Glutamatergic neuron (in vitro differentiated cells): ENCODE data around the gene TMEM37. TPM values are rescaled to one million over a fixed set of nuclear protein-coding genes. Genes with fewer than 3 reads are reported as not detected.

Experiments
- DNase-seq: peaks from one replicate; pipeline ENCODE4 v3.0.0; 2022
- H3K27ac Mint-ChIP-seq: one replicate; pipeline ENCODE4 v1.8.0; 2020; ENCODE audit warnings: mild to moderate bottlenecking, mixed read lengths, inconsistent platforms; ENCODE audit not compliant: unreplicated experiment
- H3K27me3 Mint-ChIP-seq: one replicate; pipeline ENCODE4 v1.8.0; 2020; ENCODE audit warnings: mild to moderate bottlenecking, moderate library complexity, mixed read lengths, inconsistent platforms; ENCODE audit not compliant: unreplicated experiment
- H3K36me3 Mint-ChIP-seq: one replicate; pipeline ENCODE4 v1.8.0; 2020; ENCODE audit warnings: mild to moderate bottlenecking, mixed read lengths, inconsistent platforms; ENCODE audit not compliant: unreplicated experiment
- H3K4me1 Mint-ChIP-seq: one replicate; pipeline ENCODE4 v1.8.0; 2020; ENCODE audit warnings: mild to moderate bottlenecking, low read depth, mixed read lengths, inconsistent platforms; ENCODE audit not compliant: unreplicated experiment
- H3K4me3 Mint-ChIP-seq: one replicate; pipeline ENCODE4 v1.8.0; 2020; ENCODE audit warnings: mild to moderate bottlenecking, mixed read lengths, inconsistent platforms; ENCODE audit not compliant: unreplicated experiment
- H3K9me3 Mint-ChIP-seq: one replicate; pipeline ENCODE4 v1.8.0; 2020; ENCODE audit warnings: mild to moderate bottlenecking, moderate library complexity, mixed read lengths, inconsistent platforms; ENCODE audit not compliant: unreplicated experiment
- total RNA-seq: library from RNA; stranded (reverse); fragmentation: NEBNext Ultra II Directional; extraction: Animal tissue kit (Norgen Biotek cat#: 25700); gene quantifications from one replicate; pipeline ENCODE4 v1.2.1, GENCODE V29; 2021; ENCODE audit not compliant: unreplicated experiment
- TF ChIP-seq, protein P1 (sequence below): fragments of 200-600 bp; sonication (generic); IDR thresholded peaks from one replicate; pipeline ENCODE4 v1.5.0; 2021; ENCODE audit not compliant: partially characterized antibody, unreplicated experiment

TMEM37 gene
- total RNA-seq, 1 donor from 2014 or later: not detected

DNA sequence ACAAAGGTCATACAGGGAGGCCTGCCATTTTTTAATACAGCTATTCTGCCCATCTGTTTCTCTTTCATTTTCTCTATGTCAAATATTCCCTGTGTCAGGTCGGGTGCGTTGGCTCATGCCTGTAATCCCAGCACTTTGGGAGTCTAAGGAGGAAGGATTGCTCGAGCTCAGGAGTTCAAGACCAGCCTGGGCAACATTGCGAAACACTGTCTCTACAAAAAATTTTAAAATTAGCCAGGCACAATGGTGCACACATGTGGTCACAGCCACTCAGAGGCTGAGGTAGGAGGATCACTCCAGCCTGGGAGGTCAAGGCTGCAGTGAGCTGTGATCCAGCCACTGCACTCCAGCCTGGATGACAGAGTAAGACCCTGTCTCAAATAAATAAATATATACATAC, 34.7 kb downstream of the TMEM37 start:
- Mint-ChIP-seq H3K36me3 (no peaks in the 10 kb centered on the region), H3K9me3 (peaks cover 2% of the 10 kb centered on the region), H3K4me1 (no peaks in the 10 kb centered on the region), H3K27ac (no peak overlapping the region), H3K27me3 (no peaks in the 10 kb centered on the region), H3K4me3 (no peak overlapping the region)
- TF ChIP-seq, protein P1, sequence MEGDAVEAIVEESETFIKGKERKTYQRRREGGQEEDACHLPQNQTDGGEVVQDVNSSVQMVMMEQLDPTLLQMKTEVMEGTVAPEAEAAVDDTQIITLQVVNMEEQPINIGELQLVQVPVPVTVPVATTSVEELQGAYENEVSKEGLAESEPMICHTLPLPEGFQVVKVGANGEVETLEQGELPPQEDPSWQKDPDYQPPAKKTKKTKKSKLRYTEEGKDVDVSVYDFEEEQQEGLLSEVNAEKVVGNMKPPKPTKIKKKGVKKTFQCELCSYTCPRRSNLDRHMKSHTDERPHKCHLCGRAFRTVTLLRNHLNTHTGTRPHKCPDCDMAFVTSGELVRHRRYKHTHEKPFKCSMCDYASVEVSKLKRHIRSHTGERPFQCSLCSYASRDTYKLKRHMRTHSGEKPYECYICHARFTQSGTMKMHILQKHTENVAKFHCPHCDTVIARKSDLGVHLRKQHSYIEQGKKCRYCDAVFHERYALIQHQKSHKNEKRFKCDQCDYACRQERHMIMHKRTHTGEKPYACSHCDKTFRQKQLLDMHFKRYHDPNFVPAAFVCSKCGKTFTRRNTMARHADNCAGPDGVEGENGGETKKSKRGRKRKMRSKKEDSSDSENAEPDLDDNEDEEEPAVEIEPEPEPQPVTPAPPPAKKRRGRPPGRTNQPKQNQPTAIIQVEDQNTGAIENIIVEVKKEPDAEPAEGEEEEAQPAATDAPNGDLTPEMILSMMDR: no peak
- no peak for DNase-seq

DNA sequence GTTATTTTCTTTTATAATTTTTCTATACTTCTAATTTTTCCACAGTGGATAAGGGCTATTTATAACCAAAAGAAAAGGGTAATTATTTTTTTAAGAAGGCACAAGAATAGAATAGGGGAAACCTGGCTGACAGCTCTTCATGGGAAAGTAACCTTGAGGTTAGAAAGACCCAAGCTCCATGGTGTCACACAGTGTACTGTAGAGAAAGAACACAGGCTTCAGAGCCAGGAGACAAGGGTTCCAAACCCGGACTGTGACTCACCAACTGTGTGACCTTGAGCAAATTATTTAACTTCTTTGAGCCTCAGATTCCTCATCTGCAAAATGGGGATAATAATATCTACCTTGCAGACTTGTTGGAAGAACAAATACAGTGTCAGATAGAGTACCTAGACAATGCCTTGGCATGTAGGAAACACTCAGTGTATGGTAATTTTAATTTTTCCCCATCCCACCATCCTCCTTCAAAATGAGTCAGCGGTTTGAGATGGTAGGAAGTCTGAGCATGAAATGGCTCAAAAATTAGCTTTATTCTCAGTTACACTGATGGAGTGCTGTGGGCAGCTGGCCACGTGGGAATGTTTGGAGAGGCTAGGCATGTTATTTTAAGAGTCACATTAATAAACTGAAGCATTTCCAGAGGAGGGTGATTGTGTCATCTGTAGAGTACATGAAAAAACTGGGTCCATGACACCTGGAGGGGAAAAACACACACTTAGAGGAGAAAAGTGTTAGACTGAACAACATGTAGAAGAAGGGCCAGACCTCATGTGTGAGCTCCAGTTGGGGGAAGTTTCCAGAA, 36.7 kb downstream of the TMEM37 start:
- TF ChIP-seq, protein P1: no peak
- Mint-ChIP-seq H3K9me3 (peaks cover 2% of the 10 kb centered on the region), H3K4me1 (no peaks in the 10 kb centered on the region), H3K4me3 (no peak overlapping the region), H3K27ac (no peak overlapping the region), H3K36me3 (no peaks in the 10 kb centered on the region), H3K27me3 (no peaks in the 10 kb centered on the region)
- DNase-seq: no peak

DNA sequence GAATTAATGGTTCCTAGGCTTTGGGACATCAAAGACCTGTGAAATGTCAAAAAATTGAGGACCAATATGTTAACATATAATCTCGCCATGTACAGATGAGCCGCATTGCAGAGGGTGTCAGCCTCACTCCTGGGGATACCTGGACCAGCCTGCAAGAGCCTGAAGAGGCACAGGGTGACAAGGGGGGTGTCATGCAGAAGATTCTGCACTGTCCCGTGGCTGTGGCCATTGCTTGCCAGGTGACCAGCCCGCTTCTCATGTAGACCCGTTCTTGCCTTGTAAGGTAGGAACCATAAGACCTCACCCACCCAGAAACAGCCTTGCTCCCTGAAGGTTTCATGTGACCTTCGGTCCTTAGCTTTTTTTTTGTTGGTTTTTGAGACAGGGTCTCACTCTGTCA, 37.5 kb downstream of the TMEM37 start:
- Mint-ChIP-seq H3K27ac (no peak overlapping the region), H3K27me3 (no peaks in the 10 kb centered on the region), H3K4me1 (no peaks in the 10 kb centered on the region), H3K4me3 (no peak overlapping the region), H3K36me3 (no peaks in the 10 kb centered on the region), H3K9me3 (peaks cover 2% of the 10 kb centered on the region)
- no peak for DNase-seq
- TF ChIP-seq, protein P1: no peak

DNA sequence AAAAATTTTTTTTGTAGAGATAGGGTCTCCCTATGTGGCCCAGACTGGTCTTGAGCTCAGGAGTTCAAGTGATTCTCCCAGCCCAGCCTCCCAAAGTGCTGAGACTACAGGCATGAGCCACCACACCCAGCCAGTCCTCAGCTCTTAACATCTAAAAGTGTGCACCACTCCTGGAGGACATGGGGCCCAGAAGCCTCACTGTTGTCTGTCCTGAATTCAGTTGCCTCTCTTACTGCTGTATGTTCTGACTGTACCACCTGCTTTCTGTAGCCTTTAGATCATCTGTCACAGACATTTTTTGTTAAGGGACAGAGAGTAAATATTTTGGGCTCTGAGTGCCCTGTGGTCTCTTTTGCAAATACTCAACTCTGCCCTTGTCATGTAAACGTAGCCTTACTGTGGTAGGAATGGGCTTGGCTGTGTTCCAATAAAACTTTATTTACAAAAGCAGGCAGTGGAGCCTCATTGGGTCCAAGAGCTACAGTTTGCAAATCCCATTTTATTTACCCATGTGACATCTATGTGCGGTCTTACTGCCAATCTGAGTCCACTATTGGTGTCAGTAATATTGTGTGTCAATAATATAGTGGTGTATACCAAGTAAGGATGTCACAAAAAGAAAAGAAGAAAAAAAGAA, 38.1 kb downstream of the TMEM37 start:
- H3K4me3 Mint-ChIP-seq: no peak overlapping the region
- TF ChIP-seq, protein P1: no peak
- H3K27ac Mint-ChIP-seq: no peak overlapping the region
- H3K4me1 Mint-ChIP-seq: no peaks in the 10 kb centered on the region
- peaks cover 2% of the 10 kb centered on the region for H3K9me3 Mint-ChIP-seq
- no peaks in the 10 kb centered on the region for H3K36me3 Mint-ChIP-seq
- no peaks in the 10 kb centered on the region for H3K27me3 Mint-ChIP-seq
- no peak for DNase-seq

DNA sequence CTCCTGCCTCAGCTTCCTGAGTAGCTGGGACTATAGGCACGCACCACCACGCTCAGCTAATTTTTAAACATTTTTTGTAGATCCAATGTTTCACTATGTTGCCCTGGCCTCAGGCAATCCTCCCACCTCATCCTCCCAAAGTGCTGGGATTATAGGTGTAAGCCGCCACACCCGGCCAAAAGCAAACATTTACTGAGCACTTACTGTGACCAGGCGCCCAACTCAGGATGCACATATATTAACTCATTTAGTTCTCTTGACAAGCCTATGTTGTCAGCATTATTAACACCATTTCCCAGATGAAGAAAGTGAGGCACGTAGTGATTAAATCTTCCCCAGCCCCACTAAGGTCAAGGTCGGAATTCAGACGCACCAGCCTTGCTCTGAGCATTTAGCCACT, 41.1 kb downstream of the TMEM37 start:
- no peak overlapping the region for H3K4me3 Mint-ChIP-seq

More for the DNA sequence above, 41.1 kb downstream of the TMEM37 start:
- Mint-ChIP-seq H3K4me1 (peaks cover 4% of the 10 kb centered on the region), H3K27ac (no peak overlapping the region), H3K36me3 (no peaks in the 10 kb centered on the region), H3K27me3 (peaks cover 7% of the 10 kb centered on the region), H3K9me3 (peaks cover 4% of the 10 kb centered on the region)
- DNase-seq: no peak
- TF ChIP-seq, protein P1: no peak
